Vagina (tissue), 2 donors: ENCODE measurements around the gene C12orf56.

Experiments
- POLR2A ChIP-seq, 2 donors: fragments of 450-650 bp; IDR thresholded peaks; one replicate each; pipeline ENCODE4 v1.6.1; 2017; ENCODE audit warnings: antibody characterized with exemption in 2 of 2, mild to moderate bottlenecking in 2 of 2, moderate library complexity in 2 of 2
- TF ChIP-seq, protein P1 (sequence below), 3 experiments: fragments of 450-650 bp in 2 of 3; fragments of 200-600 bp in 1 of 3; sonication (generic) in 1 of 3; IDR thresholded peaks; one replicate each; pipeline ENCODE4 v1.5.1; 2017 to 2019; ENCODE audit warnings: antibody characterized with exemption in 3 of 3, mild to moderate bottlenecking in 2 of 3, moderate library complexity in 2 of 3

DNA sequence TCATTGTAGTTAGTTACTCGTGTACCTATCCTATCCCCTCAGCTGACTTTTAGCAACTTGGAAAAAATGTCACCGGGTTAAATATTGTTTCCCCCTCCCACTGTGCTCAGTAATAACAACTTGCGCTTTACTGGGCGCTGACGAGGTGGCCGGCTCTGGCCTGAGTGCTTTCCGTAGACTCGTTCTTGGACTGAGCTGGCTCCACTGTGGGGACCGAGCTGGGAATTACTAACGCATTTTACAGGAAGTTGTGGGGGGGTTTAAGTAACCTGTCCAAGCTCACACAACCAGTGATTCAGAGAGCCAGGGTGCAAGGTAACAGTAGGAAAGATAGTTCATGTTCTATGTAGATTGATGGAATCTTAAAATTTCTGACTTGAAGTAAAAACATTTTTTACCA, 86.0 kb downstream of the C12orf56 start:
- TF ChIP-seq, protein P1, sequence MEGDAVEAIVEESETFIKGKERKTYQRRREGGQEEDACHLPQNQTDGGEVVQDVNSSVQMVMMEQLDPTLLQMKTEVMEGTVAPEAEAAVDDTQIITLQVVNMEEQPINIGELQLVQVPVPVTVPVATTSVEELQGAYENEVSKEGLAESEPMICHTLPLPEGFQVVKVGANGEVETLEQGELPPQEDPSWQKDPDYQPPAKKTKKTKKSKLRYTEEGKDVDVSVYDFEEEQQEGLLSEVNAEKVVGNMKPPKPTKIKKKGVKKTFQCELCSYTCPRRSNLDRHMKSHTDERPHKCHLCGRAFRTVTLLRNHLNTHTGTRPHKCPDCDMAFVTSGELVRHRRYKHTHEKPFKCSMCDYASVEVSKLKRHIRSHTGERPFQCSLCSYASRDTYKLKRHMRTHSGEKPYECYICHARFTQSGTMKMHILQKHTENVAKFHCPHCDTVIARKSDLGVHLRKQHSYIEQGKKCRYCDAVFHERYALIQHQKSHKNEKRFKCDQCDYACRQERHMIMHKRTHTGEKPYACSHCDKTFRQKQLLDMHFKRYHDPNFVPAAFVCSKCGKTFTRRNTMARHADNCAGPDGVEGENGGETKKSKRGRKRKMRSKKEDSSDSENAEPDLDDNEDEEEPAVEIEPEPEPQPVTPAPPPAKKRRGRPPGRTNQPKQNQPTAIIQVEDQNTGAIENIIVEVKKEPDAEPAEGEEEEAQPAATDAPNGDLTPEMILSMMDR (IDR thresholded peaks at IDR 0.05) = no peak
- TF ChIP-seq POLR2A (IDR thresholded peaks at IDR 0.05) = no peak
